CD8-positive, alpha-beta memory T cell (primary cell): ENCODE data around the gene NLRP12. TPM values are rescaled to one million over a fixed set of nuclear protein-coding genes. Genes with fewer than 3 reads are reported as not detected.

ENCODE experiments used
- CTCF ChIA-PET: fragments of 350-600 bp; sonication (Branson Sonifier 250); formaldehyde crosslinking; loops from one replicate; lab custom pipeline; 2021; ENCODE audit warnings: antibody characterized with exemption; lab: Charles Lee
- POLR2A ChIA-PET: fragments of 350-600 bp; sonication (Branson Sonifier 250); formaldehyde crosslinking; loops from one replicate; lab custom pipeline; 2021; ENCODE audit warnings: antibody characterized with exemption; lab: Charles Lee
- DNase-seq, 5 donors: peaks; one replicate each; pipeline versions ENCODE4 v3.0.0 to v3.0.0-alpha.2; 2020 to 2022; ENCODE audit warnings: mixed read lengths in 1 of 5
- H3K27ac ChIP-seq: one replicate; pipeline ENCODE4 v1.7.0; 2013; ENCODE audit warnings: low read depth, mild to moderate bottlenecking, low read length, moderate library complexity
- H3K27me3 ChIP-seq: 2 replicates; pipeline ENCODE4 v1.7.0; 2013; ENCODE audit warnings: low read length, mild to moderate bottlenecking; ENCODE audit not compliant: insufficient read depth, poor library complexity, severe bottlenecking
- H3K36me3 ChIP-seq: 2 replicates; pipeline ENCODE4 v1.7.0; 2013; ENCODE audit warnings: mild to moderate bottlenecking, low read length, moderate library complexity; ENCODE audit not compliant: insufficient read depth
- H3K4me1 ChIP-seq: 2 replicates; pipeline ENCODE4 v1.7.0; 2013; ENCODE audit warnings: mild to moderate bottlenecking, low read length, moderate library complexity; ENCODE audit not compliant: insufficient read depth
- H3K4me3 ChIP-seq: 2 replicates; pipeline ENCODE4 v1.7.0; 2013; ENCODE audit warnings: mild to moderate bottlenecking, low read length
- H3K9me3 ChIP-seq: 2 replicates; pipeline ENCODE4 v1.7.0; 2013; ENCODE audit warnings: mild to moderate bottlenecking, low read length
- H3K27ac Mint-ChIP-seq, 8 donors: one replicate each; pipeline ENCODE4 v1.8.0; 2020 to 2021; ENCODE audit warnings: mixed read lengths in 8 of 8, mild to moderate bottlenecking in 6 of 8, inconsistent platforms in 3 of 8, moderate library complexity in 3 of 8
- H3K27me3 Mint-ChIP-seq, 2 donors: one replicate each; pipeline ENCODE4 v1.8.0; 2020 to 2021; ENCODE audit warnings: mixed read lengths in 2 of 2, mild to moderate bottlenecking in 1 of 2, moderate library complexity in 1 of 2
- H3K36me3 Mint-ChIP-seq, 3 donors: one replicate each; pipeline ENCODE4 v1.8.0; 2020 to 2021; ENCODE audit warnings: mixed read lengths in 3 of 3, inconsistent platforms in 1 of 3, mild to moderate bottlenecking in 1 of 3
- H3K4me1 Mint-ChIP-seq, 3 donors: one replicate each; pipeline ENCODE4 v1.8.0; 2020 to 2021; ENCODE audit warnings: mixed read lengths in 3 of 3, inconsistent platforms in 1 of 3, mild to moderate bottlenecking in 1 of 3
- H3K4me3 Mint-ChIP-seq, 7 donors: one replicate each; pipeline ENCODE4 v1.8.0; 2020 to 2021; ENCODE audit warnings: mixed read lengths in 7 of 7, mild to moderate bottlenecking in 6 of 7, moderate library complexity in 4 of 7, inconsistent platforms in 2 of 7
- H3K9me3 Mint-ChIP-seq, 5 donors: one replicate each; pipeline ENCODE4 v1.8.0; 2020 to 2022; ENCODE audit warnings: mixed read lengths in 5 of 5, mild to moderate bottlenecking in 3 of 5, moderate library complexity in 2 of 5, inconsistent platforms in 1 of 5
- polyA plus RNA-seq: library from polyadenylated mRNA; unstranded; fragments of 300-500 nt; fragmentation: Illumina TruSeq; gene quantifications from one replicate; pipeline ENCODE4 v1.2.3, GENCODE V29; 2021
- total RNA-seq, 2 experiments: library from RNA; stranded (reverse); gene quantifications; one replicate each; pipeline ENCODE4 v1.2.3, GENCODE V29; 2021

The NLRP12 gene
- total and polyA plus RNA-seq, 3 experiments from 2014 or later, result not detected

- H3K9me3 Mint-ChIP-seq, result peaks cover 0 to 2% (median 0%) of the 10 kb centered on the region in 5 donors
- Histone ChIP-seq H3K4me1 (peaks cover 32% of the 10 kb centered on the region), H3K9me3 (no peaks in the 10 kb centered on the region), H3K36me3 (no peaks in the 10 kb centered on the region), H3K27ac (peak overlapping the region; percentile 97), H3K4me3 (peak overlapping the region; percentile 94), H3K27me3 (no peaks in the 10 kb centered on the region)
- H3K4me1 Mint-ChIP-seq, result peaks cover 33 to 51% (median 38%) of the 10 kb centered on the region in 3 donors
- peaks cover 0 to 34% (median 5%) of the 10 kb centered on the region in 3 donors for H3K36me3 Mint-ChIP-seq
- peak overlapping the region; percentile 99 to 100 (median 100) for H3K27ac Mint-ChIP-seq
- peak overlapping the region; percentile 95 to 99 (median 98) for H3K4me3 Mint-ChIP-seq
- ChIA-PET CTCF (interaction anchor here (1.0 to 3.7 kb wide), 7 partner anchors 8 to 75 kb away, joined by 3 to 29 read pairs (median 6); partner anchors contain the start of gene PRKCG), POLR2A (interaction anchor here (1.0 to 2.6 kb wide), 7 partner anchors 8 to 595 kb away, joined by 3 to 14 read pairs (median 4); partner anchors contain the start of genes CNOT3, LENG9, MBOAT7 and PRPF31)
- peak; percentile 35 to 76 (median 53) for DNase-seq
- H3K27me3 Mint-ChIP-seq, result peaks cover 0 to 20% of the 10 kb centered on the region in 2 donors
These were observed 44.2 kb upstream of the NLRP12 start for GRCh38 chr19:53868091-53868891.

GRCh38 chr19:53867225-53868090 is 43.3 kb upstream of the NLRP12 start, which contains the start of gene MYADM:
Gene MYADM (plus strand): TSS chr19:53867883. CDS start chr19:53873530, 5,647 bp downstream.
- Histone ChIP-seq H3K4me1 (peaks cover 31% of the 10 kb centered on the region), H3K27me3 (no peaks in the 10 kb centered on the region), H3K9me3 (no peaks in the 10 kb centered on the region), H3K36me3 (no peaks in the 10 kb centered on the region), H3K27ac (peak within 1 kb of the TSS; percentile 97), H3K4me3 (peak within 1 kb of the TSS; percentile 94)
- H3K27me3 Mint-ChIP-seq, result peaks cover 0 to 20% of the 10 kb centered on the region in 2 donors
- H3K36me3 Mint-ChIP-seq, result peaks cover 0 to 27% (median 5%) of the 10 kb centered on the region in 3 donors
- H3K4me1 Mint-ChIP-seq, result peaks cover 29 to 44% (median 33%) of the 10 kb centered on the region in 3 donors
- peak; percentile 99 to 100 (median 100) for DNase-seq
- peak within 1 kb of the TSS; percentile 99 to 100 (median 100) for H3K27ac Mint-ChIP-seq
- H3K9me3 Mint-ChIP-seq, result peaks cover 0 to 2% (median 0%) of the 10 kb centered on the region in 5 donors
- CTCF ChIA-PET, result interaction anchor here (1.0 to 3.7 kb wide), 8 partner anchors 8 to 156 kb away, joined by 3 to 29 read pairs (median 5); partner anchors contain the start of gene PRKCG
- H3K4me3 Mint-ChIP-seq, result peak within 1 kb of the TSS; percentile 95 to 99 (median 98)
- POLR2A ChIA-PET, result interaction anchor here (0.6 to 2.6 kb wide), 9 partner anchors 9 to 596 kb away, joined by 3 to 14 read pairs (median 4); partner anchors contain the start of genes CNOT3, LENG9, MBOAT7 and PRKCG

GRCh38 chr19:53866865-53867224 is 42.7 kb upstream of the NLRP12 start:
- CTCF ChIA-PET, result interaction anchor here (1.0 to 3.7 kb wide), 10 partner anchors 8 to 157 kb away, joined by 3 to 29 read pairs (median 4); partner anchors contain the start of gene PRKCG
- peaks cover 31% of the 10 kb centered on the region for H3K4me1 ChIP-seq
- H3K36me3 ChIP-seq, result no peaks in the 10 kb centered on the region
- Mint-ChIP-seq H3K27me3 (peaks cover 0 to 20% of the 10 kb centered on the region in 2 donors), H3K4me1 (peaks cover 29 to 42% (median 33%) of the 10 kb centered on the region in 3 donors), H3K9me3 (peaks cover 0 to 2% (median 0%) of the 10 kb centered on the region in 5 donors), H3K27ac (peak overlapping the region; percentile 99 to 100 (median 100)), H3K36me3 (peaks cover 0 to 26% (median 5%) of the 10 kb centered on the region in 3 donors), H3K4me3 (peak overlapping the region; percentile 95 to 99 (median 98))
- POLR2A ChIA-PET, result interaction anchor here (0.6 to 2.6 kb wide), 8 partner anchors 10 to 597 kb away, joined by 3 to 14 read pairs (median 4); partner anchors contain the start of genes CNOT3, LENG9, MBOAT7 and PRKCG
- no peaks in the 10 kb centered on the region for H3K9me3 ChIP-seq
- no peaks in the 10 kb centered on the region for H3K27me3 ChIP-seq
- peak overlapping the region; percentile 60 for H3K4me3 ChIP-seq
- no peak for DNase-seq
- peak overlapping the region; percentile 97 for H3K27ac ChIP-seq

GRCh38 chr19:53865918-53866864 is 42.1 kb upstream of the NLRP12 start:
- H3K4me3 Mint-ChIP-seq, result peak overlapping the region; percentile 95 to 99 (median 98)
- Histone ChIP-seq H3K4me1 (peaks cover 27% of the 10 kb centered on the region), H3K4me3 (peak overlapping the region; percentile 60), H3K9me3 (no peaks in the 10 kb centered on the region), H3K36me3 (no peaks in the 10 kb centered on the region), H3K27me3 (no peaks in the 10 kb centered on the region), H3K27ac (peak overlapping the region; percentile 97)
- POLR2A ChIA-PET, result interaction anchor here (1.0 to 2.6 kb wide), 4 partner anchors 8 to 323 kb away, joined by 3 to 13 read pairs (median 6); partner anchors contain the start of gene MBOAT7
- peak; percentile 64 to 84 (median 72) for DNase-seq
- H3K27ac Mint-ChIP-seq, result peak overlapping the region; percentile 99 to 100 (median 100)
- H3K27me3 Mint-ChIP-seq, result peaks cover 0 to 16% of the 10 kb centered on the region in 2 donors
- H3K9me3 Mint-ChIP-seq, result peaks cover 0 to 2% (median 0%) of the 10 kb centered on the region in 5 donors
- peaks cover 24 to 35% (median 26%) of the 10 kb centered on the region in 3 donors for H3K4me1 Mint-ChIP-seq
- H3K36me3 Mint-ChIP-seq, result peaks cover 0 to 21% (median 1%) of the 10 kb centered on the region in 3 donors
- CTCF ChIA-PET, result interaction anchor here (0.8 to 3.7 kb wide), 6 partner anchors 9 to 159 kb away, joined by 3 to 29 read pairs (median 3); partner anchors contain the start of gene PRKCG

GRCh38 chr19:53865523-53865917 is 41.4 kb upstream of the NLRP12 start:
- Mint-ChIP-seq H3K4me3 (peak overlapping the region; percentile 74 to 99 (median 96)), H3K36me3 (peaks cover 0 to 16% (median 0%) of the 10 kb centered on the region in 3 donors), H3K4me1 (peaks cover 19 to 28% (median 19%) of the 10 kb centered on the region in 3 donors), H3K9me3 (peaks cover 0 to 2% (median 0%) of the 10 kb centered on the region in 5 donors), H3K27ac (peak overlapping the region; percentile 99 to 100 (median 100)), H3K27me3 (peaks cover 0 to 11% of the 10 kb centered on the region in 2 donors)
- peak overlapping the region; percentile 97 for H3K27ac ChIP-seq
- H3K27me3 ChIP-seq, result no peaks in the 10 kb centered on the region
- no peak for DNase-seq
- CTCF ChIA-PET, result interaction anchor here (0.8 to 3.7 kb wide), 5 partner anchors 9 to 160 kb away, joined by 3 to 29 read pairs (median 3); partner anchors contain the start of gene PRKCG
- H3K4me1 ChIP-seq, result peaks cover 20% of the 10 kb centered on the region
- POLR2A ChIA-PET, result interaction anchor here (1.0 to 2.6 kb wide), 3 partner anchors 9 to 271 kb away, joined by 3 to 13 read pairs (median 8); no protein-coding TSS in a partner anchor
- no peaks in the 10 kb centered on the region for H3K9me3 ChIP-seq
- no peaks in the 10 kb centered on the region for H3K36me3 ChIP-seq
- peak overlapping the region; percentile 60 for H3K4me3 ChIP-seq

- POLR2A ChIA-PET, result interaction anchor here (0.5 kb wide), 1 partner anchor 161 kb away, joined by 4 read pairs; no protein-coding TSS in a partner anchor
- peaks cover 0 to 2% (median 0%) of the 10 kb centered on the region in 5 donors for H3K9me3 Mint-ChIP-seq
- peaks cover 15 to 22% (median 17%) of the 10 kb centered on the region in 3 donors for H3K4me1 Mint-ChIP-seq
- peaks cover 0 to 12% (median 0%) of the 10 kb centered on the region in 3 donors for H3K36me3 Mint-ChIP-seq
- Histone ChIP-seq H3K9me3 (no peaks in the 10 kb centered on the region), H3K36me3 (no peaks in the 10 kb centered on the region), H3K4me3 (no peak overlapping the region), H3K4me1 (peaks cover 17% of the 10 kb centered on the region), H3K27me3 (no peaks in the 10 kb centered on the region), H3K27ac (no peak overlapping the region)
- peak overlapping the region in 5 of 8 donors; percentile 77 to 100 (median 100) for H3K27ac Mint-ChIP-seq
- no peak for DNase-seq
- CTCF ChIA-PET, result no interaction called here
- H3K4me3 Mint-ChIP-seq, result no peak overlapping the region
- peaks cover 0 to 7% of the 10 kb centered on the region in 2 donors for H3K27me3 Mint-ChIP-seq
These were observed 40.3 kb upstream of the NLRP12 start for GRCh38 chr19:53864308-53864836.
